K562 (cell line): ENCODE data around the gene CPE. TPM values are rescaled to one million over a fixed set of nuclear protein-coding genes. Genes with fewer than 3 reads are reported as not detected.

Experiments
- ATAC-seq: fragments of 200-7000 bp; cut with Tn5 transposase; 3 replicates; pipeline ENCODE4 v1.9.1; 2020; ENCODE audit warnings: moderate library complexity
- BruUV-seq: library from RNA; stranded (reverse); fragments of 400-500 nt; replicated peaks from 2 replicates; lab custom pipeline; 2021; lab: Mats Ljungman, UMichigan
- CTCF ChIA-PET: fragments of 300-600 bp; formaldehyde crosslinking; extraction: SDS; loops from one replicate; lab custom pipeline; 2021; ENCODE audit warnings: low intra/inter-chr PET ratio; lab: Yijun Ruan, JAX
- POLR2A ChIA-PET: fragments of 300-600, 350-650 bp; sonication (Branson Sonifier 250); formaldehyde crosslinking; extraction: SDS; loops from one replicate; lab custom pipeline; 2021; ENCODE audit warnings: antibody characterized with exemption, inconsistent platforms; lab: Yijun Ruan, JAX
- DNase-seq, 4 experiments: peaks; one replicate each; pipeline versions ENCODE4 v3.0.0 to v3.0.0-alpha.2; 2011 to 2018; ENCODE audit warnings: low spot score in 3 of 4, mixed read lengths in 3 of 4; ENCODE audit errors: extremely low read depth in 1 of 4
- FAIRE-seq: peaks from 2 replicates; lab custom pipeline; 2011; peaks lifted over from hg19 to GRCh38; lab: Jason Lieb, UNC
- H2AFZ ChIP-seq: 2 replicates; pipeline ENCODE4 v1.6.0; 2011; ENCODE audit warnings: low read depth, low read length, control low read depth, inconsistent platforms
- H3K27ac ChIP-seq: fragments of 200-600 bp; 3 replicates; pipeline ENCODE4 v1.8.0; 2011; ENCODE audit warnings: low read depth, mild to moderate bottlenecking, control low read depth, inconsistent platforms, low read length, moderate library complexity, mixed read lengths; ENCODE audit errors: extremely low read depth
- H3K27me3 ChIP-seq, 2 experiments: fragments of 300-600 bp in 1 of 2; 2 replicates in 1 of 2; 3 replicates in 1 of 2; pipeline versions ENCODE4 v1.6.0 to v1.8.0; 2011; ENCODE audit warnings: inconsistent platforms in 2 of 2, low read length in 2 of 2, mild to moderate bottlenecking in 1 of 2, mixed read lengths in 1 of 2, moderate library complexity in 1 of 2; ENCODE audit not compliant: control insufficient read depth in 2 of 2, insufficient read depth in 2 of 2
- H3K36me3 ChIP-seq: fragments of 300-600 bp; 3 replicates; pipeline ENCODE4 v1.8.0; 2011; ENCODE audit warnings: mild to moderate bottlenecking, low read length, inconsistent platforms; ENCODE audit not compliant: control insufficient read depth, insufficient read depth
- H3K4me1 ChIP-seq, 2 experiments: fragments of 200-600 bp in 1 of 2; replicated peaks in 1 of 2; 2 replicates in 1 of 2; 3 replicates in 1 of 2; pipeline versions ENCODE4 v1.5.1 to v1.8.0; 2011; ENCODE audit warnings: inconsistent platforms in 2 of 2, low read length in 2 of 2, mild to moderate bottlenecking in 1 of 2, mixed read lengths in 1 of 2, moderate library complexity in 1 of 2; ENCODE audit not compliant: control insufficient read depth in 2 of 2, insufficient read depth in 2 of 2
- H3K4me2 ChIP-seq: 2 replicates; pipeline ENCODE4 v1.6.1; 2011; ENCODE audit warnings: low read length, control low read depth, inconsistent platforms, mixed read lengths; ENCODE audit not compliant: insufficient read depth
- H3K4me3 ChIP-seq: fragments of 200-600 bp; sonication (generic), shearing (Covaris generic); 2 replicates; pipeline ENCODE4 v1.5.1; 2016; ENCODE audit warnings: control low read depth, inconsistent platforms
- H3K79me2 ChIP-seq: fragments of 200-600 bp; 3 replicates; pipeline ENCODE4 v1.8.0; 2011; ENCODE audit warnings: low read length, inconsistent platforms; ENCODE audit not compliant: control insufficient read depth, insufficient read depth
- H3K9ac ChIP-seq, 2 experiments: 2 replicates each; pipeline versions ENCODE4 v1.6.0 to v1.6.1; 2011; ENCODE audit warnings: low read depth in 2 of 2, low read length in 2 of 2, control low read depth in 1 of 2, inconsistent platforms in 1 of 2, mild to moderate bottlenecking in 1 of 2, mixed read lengths in 1 of 2; ENCODE audit not compliant: insufficient read depth in 1 of 2
- H3K9me1 ChIP-seq: one replicate; pipeline ENCODE4 v1.6.0; 2011; ENCODE audit warnings: inconsistent platforms, mild to moderate bottlenecking, low read length, moderate library complexity; ENCODE audit not compliant: control insufficient read depth, insufficient read depth
- H3K9me3 ChIP-seq: replicated peaks from 2 replicates; pipeline ENCODE4 v1.5.1; 2011; ENCODE audit warnings: low read depth, low read length, inconsistent platforms; ENCODE audit not compliant: control insufficient read depth, insufficient read depth
- H4K20me1 ChIP-seq: replicated peaks from 2 replicates; pipeline ENCODE4 v1.6.1; 2011; ENCODE audit warnings: low read length, inconsistent platforms, mixed read lengths; ENCODE audit not compliant: control insufficient read depth, insufficient read depth
- ATF1 ChIP-seq, 2 experiments: fragments of 450-650 bp in 1 of 2; IDR thresholded peaks; 2 replicates each; pipeline ENCODE4 v1.6.1; 2016; ENCODE audit warnings: missing compliant biosample characterization in 1 of 2, missing genetic modification characterization in 1 of 2
- ATF3 ChIP-seq, 2 experiments: fragments of 450-650 bp in 1 of 2; sonication (generic) in 1 of 2; formaldehyde crosslinking in 1 of 2; IDR thresholded peaks in 1 of 2; conservative IDR thresholded peaks in 1 of 2; 2 replicates each; pipeline versions ENCODE4 v1.6.1 to v1.8.1; 2016 to 2023; ENCODE audit warnings: mild to moderate bottlenecking in 2 of 2, moderate library complexity in 2 of 2, inconsistent platforms in 1 of 2, missing genetic modification reagents in 1 of 2
- EHMT2 ChIP-seq: fragments of 450-650 bp; IDR thresholded peaks from 2 replicates; pipeline ENCODE4 v1.6.1; 2018; ENCODE audit warnings: antibody characterized with exemption
- FOSL1 ChIP-seq: fragments of 200-800 bp; sonication (Bioruptor generic); conservative IDR thresholded peaks from 2 replicates; pipeline ENCODE4 v1.6.1; 2016; ENCODE audit warnings: missing genetic modification characterization, missing compliant biosample characterization
- JUND ChIP-seq, 2 experiments: IDR thresholded peaks; 2 replicates in 1 of 2; 3 replicates in 1 of 2; pipeline ENCODE4 v1.6.1; 2011; ENCODE audit warnings: borderline replicate concordance in 2 of 2, low read depth in 2 of 2, low read length in 2 of 2, improper control_type of control experiment in 1 of 2, missing biosample characterization in 1 of 2, missing genetic modification characterization in 1 of 2, missing genetic modification reagents in 1 of 2
- MLLT1 ChIP-seq, 2 experiments: fragments of 450-650 bp; IDR thresholded peaks; 2 replicates each; pipeline ENCODE4 v1.6.1; 2016
- ZNF507 ChIP-seq: conservative IDR thresholded peaks from 2 replicates; pipeline ENCODE4 v1.6.1; 2017; ENCODE audit warnings: missing genetic modification characterization, missing compliant biosample characterization
- WGBS: fragments of 100-300 bp; shearing (Covaris generic); methylation state at CpG from one replicate; pipeline ENCODE4 v1.1.6; 2016; ENCODE audit warnings: low coverage, mixed read lengths; ENCODE audit not compliant: insufficient coverage; ENCODE audit errors: missing lambda C conversion rate; 5-methylcytosine and 5-hydroxymethylcytosine counted together
- in situ Hi-C: fragments of 300-500 bp; cut with MboI; formaldehyde crosslinking; loops from 4 replicates; pipeline ENCODE4 v1.15.0; 2018; ENCODE audit warnings: inconsistent platforms, mixed read lengths
- intact Hi-C: fragments of 100-400 bp; cut with micrococcal nuclease; formaldehyde crosslinking; loops from 2 replicates; pipeline ENCODE4 v1.14.2; 2022
- polyA plus RNA-seq, 8 experiments: library from polyadenylated mRNA; depleted of rRNA in 4 of 8; stranded (reverse) in 5 of 8; unstranded in 3 of 8; fragments of >200 nt; fragmentation: Nextera tagmentation in 2 of 8; fragmentation: Illumina TruSeq in 1 of 8; extraction: Ambion mirVana in 2 of 8; extraction: Trizol in 1 of 8; gene quantifications; 2 replicates each; pipeline versions ENCODE4 v1.2.1 to v1.2.3, GENCODE V29; 2011 to 2014; ENCODE audit warnings: inconsistent platforms in 1 of 8, missing spikeins in 1 of 8
- total RNA-seq, 7 experiments: library from RNA; depleted of rRNA in 6 of 7; stranded (reverse); fragments of >200 nt in 6 of 7; fragmentation: Illumina TruSeq in 2 of 7; extraction: Trizol in 2 of 7; gene quantifications; 2 replicates each; pipeline versions ENCODE4 v1.2.1 to v1.2.3, GENCODE V29; 2011 to 2021; ENCODE audit warnings: low replicate concordance in 1 of 7

Gene CPE
- total and polyA plus RNA-seq, 9 of the 15 experiments (the other 6 are each of a cell fraction or from before 2014, with no cell fraction given) = 0.04 to 0.16 (median 0.06) TPM; not detected in 4

- in situ Hi-C loops (no loop called here), intact Hi-C loops (no loop called here)
- no TSS peak for BruUV-seq
- CTCF ChIA-PET = no interaction called here
- Histone ChIP-seq H3K27me3 (peaks cover 0 to 5% of the 10 kb centered on the region in 2 experiments; a peak in 2 of 5 replicates), H3K4me2 (no peak overlapping the region), H3K79me2 (no peaks in the 10 kb centered on the region), H3K9me3 (no peaks in the 10 kb centered on the region), H4K20me1 (no peaks in the 10 kb centered on the region), H3K9me1 (no peaks in the 10 kb centered on the region), H3K4me1 (no peaks in the 10 kb centered on the region), H3K27ac (no peak overlapping the region), H2AFZ (no peak overlapping the region), H3K36me3 (no peaks in the 10 kb centered on the region), H3K9ac (no peak overlapping the region), H3K4me3 (no peak overlapping the region)
- WGBS = 4% methylated on average over 7 of the region's 7 CpGs
- no peak for DNase-seq
- no peak for ATAC-seq
- TF ChIP-seq ATF1 (CRISPR knock-in tag; IDR thresholded peaks at IDR 0.05) (no peak), ATF1 (tag; IDR thresholded peaks at IDR 0.05) (0 out of 2 replicates have a peak, but pooled peaks have one; percentile 22), FOSL1 (no peak), MLLT1 (IDR thresholded peaks at IDR 0.05) (no peak), ATF3 (IDR thresholded peaks at IDR 0.05) (peak; percentile 65; the same call in 1 of the 2 replicates), ATF3 (CRISPR knock-in tag; conservative IDR thresholded peaks at IDR 0.05) (no peak), ZNF507 (tag) (no peak), JUND (IDR thresholded peaks at IDR 0.05; ENCODE audit: borderline replicate concordance, low read depth, low read length) (peak; percentile 21; the same call in 1 of the 2 replicates), JUND (tag; IDR thresholded peaks at IDR 0.05; ENCODE audit: borderline replicate concordance, low read depth, low read length) (no peak), EHMT2 (no peak)
- no peak for FAIRE-seq
- POLR2A ChIA-PET = interaction anchor here (1.3 kb wide), 1 partner anchor 10 kb away, joined by 5 read pairs; no protein-coding TSS in a partner anchor
Measured at GRCh38 chr4:165502916-165503907, 124.4 kb downstream of the CPE start.
